ENCODE data around the gene ERICH4.
"Not testable (repeated sequence)": the region's sequence is repeated elsewhere in the genome, so short reads cannot be mapped to it uniquely, and the experiment has no call there.

The ERICH4 gene

DNA sequence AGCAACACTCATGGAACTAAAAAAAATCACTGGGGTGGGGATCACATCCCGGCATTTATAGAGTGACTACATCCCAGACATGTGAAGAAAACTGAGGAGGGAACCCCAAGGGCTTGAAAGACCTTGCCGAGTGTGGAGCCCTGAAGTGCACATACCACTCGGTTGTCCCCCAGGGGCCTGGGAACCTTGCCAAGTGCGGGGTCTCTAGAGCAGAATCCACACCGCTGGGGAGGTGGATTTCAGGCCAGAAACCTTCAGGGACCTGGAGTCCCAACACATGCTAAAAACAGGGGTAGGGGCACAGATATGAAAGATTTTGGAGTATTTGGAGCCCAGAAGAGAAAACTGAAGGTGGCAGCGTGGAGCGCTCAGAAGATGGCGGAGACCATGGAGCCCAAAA, 35.2 kb downstream of the ERICH4 start:
- no peak for DNase-seq (ENCODE audit: low read depth, low spot score)

DNA sequence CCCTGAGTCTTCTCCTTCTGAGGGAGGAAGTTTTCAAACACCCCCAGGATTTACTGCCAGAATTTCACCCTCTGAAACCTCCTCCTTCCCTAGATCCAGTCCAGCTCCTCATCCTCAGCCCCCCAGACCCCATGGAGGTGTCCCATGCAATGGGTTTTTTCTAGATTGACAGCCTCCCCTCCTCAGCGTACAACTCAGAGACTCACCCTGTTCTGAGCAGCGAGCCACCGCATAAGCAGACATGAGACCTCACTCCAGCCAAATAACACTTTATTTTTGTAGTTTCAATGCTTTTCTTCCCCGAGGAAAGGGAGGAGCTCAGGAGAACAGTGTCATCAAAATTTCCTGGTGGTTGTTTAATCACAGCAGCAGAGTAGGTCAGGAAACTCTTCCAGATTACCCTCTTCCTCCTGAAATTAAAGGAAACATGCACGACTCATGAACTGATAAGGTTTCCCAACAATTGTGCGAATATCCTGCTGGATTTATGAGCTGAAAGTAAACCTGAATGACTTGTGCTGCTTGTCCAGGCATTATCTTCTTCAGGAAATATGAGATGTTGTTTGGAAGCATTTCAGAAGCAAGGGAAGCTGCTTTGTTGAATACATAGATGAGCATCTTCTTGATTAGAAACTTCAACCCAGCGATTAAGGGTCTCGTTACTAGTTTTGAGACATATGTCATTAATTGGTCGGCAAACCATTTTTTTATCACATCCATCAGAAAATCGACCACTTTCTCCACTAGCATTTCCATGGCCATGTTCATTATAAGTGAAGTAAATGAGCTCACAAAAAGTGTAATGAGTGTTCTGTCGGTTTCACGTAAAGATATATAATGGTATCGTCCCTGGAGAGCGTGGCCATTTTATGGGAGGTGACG, 36.2 kb downstream of the ERICH4 start:
- no peak for DNase-seq (ENCODE audit: low read depth, low spot score)

DNA sequence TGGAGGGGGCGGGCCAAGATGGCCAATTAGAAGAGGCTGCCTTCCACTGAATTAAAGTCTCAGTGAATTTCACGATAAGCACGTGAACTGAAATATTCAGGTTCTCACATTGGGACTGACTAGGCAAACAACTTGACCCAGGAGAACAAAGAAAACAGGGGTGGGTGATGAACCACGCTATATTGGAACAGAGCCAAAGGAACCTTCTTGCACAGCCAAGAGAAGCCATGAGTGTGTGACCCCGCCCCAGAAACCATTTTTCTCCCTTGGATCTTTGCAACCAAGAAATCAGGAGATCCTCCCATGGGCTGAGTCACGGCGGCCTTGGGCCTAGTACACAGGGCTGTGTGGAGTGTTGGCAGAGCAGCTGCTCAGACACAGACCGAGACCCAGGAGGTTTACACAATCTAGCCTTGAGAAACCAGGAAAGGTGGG, 36.8 kb downstream of the ERICH4 start:
- DNase-seq (ENCODE audit: low read depth, low spot score), result no peak

DNA sequence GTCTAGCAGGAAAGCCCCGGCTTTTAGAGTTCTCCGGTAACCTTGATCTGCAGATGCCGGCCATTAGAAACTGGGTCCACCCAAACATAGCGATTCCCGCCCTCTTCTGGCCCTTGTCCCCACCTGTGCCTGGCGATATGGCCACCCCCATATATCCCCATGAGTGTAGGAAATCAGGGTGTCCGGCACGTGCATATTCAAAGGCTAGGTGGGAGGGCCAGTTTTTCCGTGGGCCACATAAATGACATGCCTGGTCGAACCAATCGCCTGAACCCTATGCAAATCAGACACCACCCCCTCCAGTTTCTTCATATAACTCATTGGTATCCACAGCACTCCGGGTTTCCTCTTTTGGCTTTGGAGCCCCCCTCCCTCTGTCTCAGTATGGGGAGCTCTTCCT, 37.4 kb downstream of the ERICH4 start:
- DNase-seq (ENCODE audit: low read depth, low spot score), result no peak

DNA sequence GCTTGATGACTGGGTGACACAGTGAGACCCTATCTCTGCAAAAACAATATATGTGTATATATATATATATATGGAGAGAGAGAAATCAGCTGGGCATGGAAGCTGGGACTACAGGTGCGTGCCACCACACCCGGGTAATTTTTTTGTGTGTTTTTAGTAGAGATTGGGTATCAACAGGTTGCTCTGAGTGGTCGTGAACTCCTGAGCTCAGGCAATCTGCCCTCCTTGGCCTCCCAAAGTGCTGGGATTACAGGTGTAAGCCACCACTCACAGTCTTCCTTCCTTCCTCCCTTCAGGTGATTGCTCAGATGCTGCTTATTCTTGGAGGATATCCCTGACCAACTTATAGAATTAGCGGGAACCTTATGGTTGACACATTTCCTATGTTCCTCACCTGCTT, 41.9 kb downstream of the ERICH4 start:
- DNase-seq (ENCODE audit: low read depth, low spot score), result no peak

DNA sequence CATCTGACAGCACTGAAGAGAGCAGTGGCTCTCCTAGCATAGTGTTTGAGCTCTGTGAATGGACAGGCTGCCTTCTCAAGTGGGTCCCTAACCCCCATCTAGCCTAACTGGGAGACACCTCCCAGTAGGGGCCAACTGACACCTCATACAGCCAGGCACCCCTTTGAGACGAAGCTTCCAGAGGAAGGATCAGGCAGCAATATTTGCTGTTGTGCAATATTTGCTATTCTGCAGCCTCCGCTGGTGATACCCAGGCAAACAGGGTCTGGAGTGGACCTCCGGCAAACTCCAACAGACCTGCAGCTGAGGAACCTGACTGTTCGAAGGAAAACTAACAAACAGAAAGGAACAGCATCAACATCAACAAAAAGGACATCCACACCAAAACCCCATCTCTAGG, 44.0 kb downstream of the ERICH4 start:
- not testable (repeated sequence) for DNase-seq (ENCODE audit: low read depth, low spot score)

DNA sequence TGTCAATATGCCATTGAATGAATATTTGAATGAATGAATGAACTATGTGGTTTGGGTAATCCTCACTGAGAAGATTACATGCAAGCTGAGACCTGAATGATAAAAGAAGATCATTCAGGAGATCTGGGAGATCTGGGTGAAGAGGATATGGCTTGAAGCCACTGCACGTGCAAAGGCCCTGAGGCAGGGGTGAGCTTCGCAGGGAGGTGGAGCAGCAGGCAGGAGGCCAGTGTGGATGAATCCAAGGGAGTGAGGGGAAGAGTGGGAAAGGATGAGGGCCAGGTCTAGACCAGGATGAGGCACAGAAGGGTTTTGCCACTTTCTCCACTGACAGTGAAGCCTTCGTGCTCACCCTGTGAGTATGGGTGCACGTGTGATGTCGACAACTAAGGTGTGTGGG, 49.9 kb downstream of the ERICH4 start:
- DNase-seq (ENCODE audit: low read depth, low spot score), result no peak
